GM21723 (cell line): Measurements from ENCODE around the gene ZNF331.

ENCODE experiments used
- ATAC-seq: cut with Tn5 transposase; IDR thresholded peaks from one replicate; pipeline ENCODE4 v1.9.1; 2021; ENCODE audit warnings: mild to moderate bottlenecking, moderate library complexity; ENCODE audit not compliant: unreplicated experiment

ZNF331 gene

GRCh38 chr19:53624771-53625545, 87.0 kb downstream of the ZNF331 start:
- no peak for ATAC-seq

- no peak for ATAC-seq
Observed at GRCh38 chr19:53626486-53626885, 88.5 kb downstream of the ZNF331 start.

GRCh38 chr19:53626976-53627375, 89.0 kb downstream of the ZNF331 start:
- ATAC-seq, result no peak
